OCI-LY7 (cell line): ENCODE data around the gene JDP2. TPM values are rescaled to one million over a fixed set of nuclear protein-coding genes. Genes with fewer than 3 reads are reported as not detected.

Experiments used
- BruUV-seq: library from RNA; stranded (reverse); fragments of 400-500 nt; replicated peaks from 2 replicates; lab custom pipeline; 2021; lab: Mats Ljungman, UMichigan
- CTCF ChIA-PET: fragments of 300-600 bp; sonication (Branson Sonifier 250); formaldehyde crosslinking; loops from one replicate; lab custom pipeline; 2022; ENCODE audit warnings: antibody characterized with exemption; ENCODE audit not compliant: unreplicated experiment; lab: Charles Lee
- POLR2A ChIA-PET: fragments of 300-600 bp; sonication (Branson Sonifier 250); formaldehyde crosslinking; loops from one replicate; lab custom pipeline; 2022; ENCODE audit warnings: antibody characterized with exemption; lab: Charles Lee
- DNase-seq: peaks from one replicate; pipeline ENCODE4 v3.0.0-alpha.2; 2015; ENCODE audit warnings: low spot score
- H2AFZ ChIP-seq: fragments of 200-600 bp; sonication (generic), shearing (Covaris generic); 2 replicates; pipeline ENCODE4 v1.6.1; 2014; ENCODE audit warnings: mild to moderate bottlenecking, antibody characterized with exemption, low read length, moderate library complexity
- H3K27ac ChIP-seq: fragments of 200-600 bp; sonication (generic); 2 replicates; pipeline ENCODE4 v1.5.1; 2014; ENCODE audit warnings: mixed run types, low read depth, mild to moderate bottlenecking, moderate library complexity, low read length, inconsistent platforms; ENCODE audit not compliant: poor library complexity, severe bottlenecking
- H3K36me3 ChIP-seq: fragments of 200-600 bp; sonication (generic); 2 replicates; pipeline ENCODE4 v1.6.1; 2014; ENCODE audit warnings: mild to moderate bottlenecking, antibody characterized with exemption, low read length, moderate library complexity, mixed read lengths; ENCODE audit not compliant: insufficient read depth
- H3K4me1 ChIP-seq: fragments of 200-600 bp; sonication (generic); 2 replicates; pipeline ENCODE4 v1.5.1; 2014; ENCODE audit warnings: mild to moderate bottlenecking, low read length; ENCODE audit not compliant: insufficient read depth, poor library complexity, severe bottlenecking
- H3K4me2 ChIP-seq: fragments of 200-600 bp; sonication (generic); 2 replicates; pipeline ENCODE4 v1.6.1; 2014; ENCODE audit warnings: mild to moderate bottlenecking, low read length
- H3K4me3 ChIP-seq: fragments of 200-600 bp; sonication (generic); 2 replicates; pipeline ENCODE4 v1.5.1; 2014; ENCODE audit warnings: mild to moderate bottlenecking, low read depth, low read length; ENCODE audit not compliant: poor library complexity, severe bottlenecking
- H3K79me2 ChIP-seq: fragments of 200-600 bp; sonication (generic); 2 replicates; pipeline ENCODE4 v1.6.1; 2016; ENCODE audit warnings: low read depth, mild to moderate bottlenecking, low read length, moderate library complexity, mixed read lengths; ENCODE audit not compliant: insufficient read depth
- H3K9me2 ChIP-seq: fragments of 200-600 bp; sonication (generic); 2 replicates; pipeline ENCODE4 v1.6.1; 2016; ENCODE audit warnings: mild to moderate bottlenecking, low read length, mixed read lengths; ENCODE audit not compliant: insufficient read depth
- H3K9me3 ChIP-seq: fragments of 200-600 bp; sonication (generic); 2 replicates; pipeline ENCODE4 v1.6.1; 2014; ENCODE audit warnings: mild to moderate bottlenecking, mixed run types, low read length, mixed read lengths
- H4K20me1 ChIP-seq: fragments of 200-600 bp; sonication (generic); 2 replicates; pipeline ENCODE4 v1.6.1; 2014; ENCODE audit warnings: mild to moderate bottlenecking, antibody characterized with exemption, low read length, moderate library complexity, mixed read lengths; ENCODE audit not compliant: insufficient read depth
- EZH2phosphoT487 ChIP-seq: fragments of 200-600 bp; sonication (generic); IDR thresholded peaks from 2 replicates; pipeline ENCODE4 v1.6.1; 2018; ENCODE audit warnings: low read depth, borderline replicate concordance, mild to moderate bottlenecking, mixed run types, antibody characterized with exemption, low read length, moderate library complexity, mixed read lengths
- intact Hi-C: fragments of 100-400 bp; cut with micrococcal nuclease; formaldehyde crosslinking; loops from one replicate; pipeline ENCODE4 v1.10.0; 2022; ENCODE audit not compliant: unreplicated experiment
- total RNA-seq, 2 experiments: library from RNA; depleted of rRNA in 1 of 2; stranded (reverse); fragments of >200 nt in 1 of 2; shearing (Covaris generic) in 1 of 2; gene quantifications; 2 replicates each; pipeline ENCODE4 v1.2.3, GENCODE V29; 2014 to 2022
- TF ChIP-seq, protein P1 (sequence below): fragments of 200-600 bp; sonication (generic); conservative IDR thresholded peaks from 2 replicates; pipeline ENCODE4 v1.5.1; 2014; ENCODE audit warnings: mild to moderate bottlenecking, antibody characterized with exemption, low read length, moderate library complexity, mixed read lengths

Gene JDP2
- total RNA-seq, 2 experiments from 2014 or later = 45.7 to 62.7 TPM

DNA sequence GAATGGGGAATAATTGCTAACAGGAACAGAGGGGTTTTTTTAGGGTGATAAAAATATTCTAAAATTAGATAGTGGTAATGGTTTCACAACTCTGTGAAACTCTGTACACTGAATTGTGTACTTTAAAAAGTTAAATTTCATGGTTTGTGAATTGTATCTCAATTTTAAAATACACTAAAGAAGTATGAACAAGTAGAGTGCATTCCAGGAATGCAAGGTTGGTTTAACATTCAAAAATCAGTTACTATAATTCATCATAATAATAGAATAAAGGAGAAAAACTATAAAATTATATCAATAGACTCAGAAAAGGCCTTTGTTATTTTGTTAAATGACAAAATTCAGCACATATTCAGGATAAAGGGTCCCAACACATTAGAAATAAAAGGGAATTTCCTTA is 83.4 kb downstream of the JDP2 start:
- H4K20me1 ChIP-seq = no peaks in the 10 kb centered on the region
- no peak overlapping the region for H3K4me3 ChIP-seq
- H3K27ac ChIP-seq = no peak overlapping the region
- CTCF ChIA-PET = no interaction called here
- no peaks in the 10 kb centered on the region for H3K79me2 ChIP-seq
- intact Hi-C loops = no loop called here
- no peaks in the 10 kb centered on the region for H3K36me3 ChIP-seq
- no peak overlapping the region for H2AFZ ChIP-seq
- no peak overlapping the region for H3K4me2 ChIP-seq
- H3K9me2 ChIP-seq = no peaks in the 10 kb centered on the region
- POLR2A ChIA-PET = no interaction called here
- peaks cover 33% of the 10 kb centered on the region; the same call in 1 of the 2 replicates for H3K9me3 ChIP-seq
- TF ChIP-seq, protein P1, sequence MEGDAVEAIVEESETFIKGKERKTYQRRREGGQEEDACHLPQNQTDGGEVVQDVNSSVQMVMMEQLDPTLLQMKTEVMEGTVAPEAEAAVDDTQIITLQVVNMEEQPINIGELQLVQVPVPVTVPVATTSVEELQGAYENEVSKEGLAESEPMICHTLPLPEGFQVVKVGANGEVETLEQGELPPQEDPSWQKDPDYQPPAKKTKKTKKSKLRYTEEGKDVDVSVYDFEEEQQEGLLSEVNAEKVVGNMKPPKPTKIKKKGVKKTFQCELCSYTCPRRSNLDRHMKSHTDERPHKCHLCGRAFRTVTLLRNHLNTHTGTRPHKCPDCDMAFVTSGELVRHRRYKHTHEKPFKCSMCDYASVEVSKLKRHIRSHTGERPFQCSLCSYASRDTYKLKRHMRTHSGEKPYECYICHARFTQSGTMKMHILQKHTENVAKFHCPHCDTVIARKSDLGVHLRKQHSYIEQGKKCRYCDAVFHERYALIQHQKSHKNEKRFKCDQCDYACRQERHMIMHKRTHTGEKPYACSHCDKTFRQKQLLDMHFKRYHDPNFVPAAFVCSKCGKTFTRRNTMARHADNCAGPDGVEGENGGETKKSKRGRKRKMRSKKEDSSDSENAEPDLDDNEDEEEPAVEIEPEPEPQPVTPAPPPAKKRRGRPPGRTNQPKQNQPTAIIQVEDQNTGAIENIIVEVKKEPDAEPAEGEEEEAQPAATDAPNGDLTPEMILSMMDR = no peak
- no peak for TF ChIP-seq EZH2phosphoT487
- BruUV-seq = no TSS peak
- no peak for DNase-seq
- H3K4me1 ChIP-seq = peaks cover 16% of the 10 kb centered on the region

DNA sequence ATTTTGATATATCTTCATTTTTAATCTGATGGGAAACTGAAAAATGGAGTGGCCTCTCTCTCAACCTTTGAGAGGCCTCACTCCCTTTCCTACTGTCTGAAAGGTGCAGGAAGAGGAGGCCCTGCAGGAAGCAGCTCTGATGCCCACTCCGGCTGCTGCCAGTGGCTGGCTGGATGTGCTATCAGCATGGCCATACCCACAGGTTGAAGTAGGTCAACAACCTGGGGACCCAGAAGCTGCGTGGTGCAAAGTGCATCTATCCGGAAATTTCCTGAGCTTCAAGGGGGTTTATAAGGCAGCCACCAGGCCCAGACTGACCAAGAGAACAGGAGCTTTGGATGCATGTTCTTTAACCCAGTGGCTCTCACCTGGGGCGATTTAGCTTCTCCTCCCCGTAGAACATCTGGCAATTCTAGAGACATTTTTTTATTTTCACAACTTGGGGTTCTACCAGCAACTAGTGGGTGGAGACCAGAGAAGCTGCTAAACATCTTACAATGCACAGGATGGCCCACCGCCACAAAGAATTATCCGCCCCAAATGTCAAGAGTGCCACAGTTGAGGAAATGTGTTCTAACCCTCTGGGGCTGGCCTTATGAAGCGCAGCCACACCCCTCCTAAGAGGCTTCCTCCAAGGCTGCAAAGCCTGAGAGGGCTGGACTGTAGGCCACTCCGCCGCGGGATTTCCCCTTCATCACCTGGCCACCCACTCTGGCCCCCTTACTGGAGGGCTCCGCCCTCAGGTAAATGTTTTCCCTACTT is 86.3 kb downstream of the JDP2 start:
- POLR2A ChIA-PET = no interaction called here
- intact Hi-C loops = no loop called here
- H3K9me2 ChIP-seq = no peaks in the 10 kb centered on the region
- H2AFZ ChIP-seq = no peak overlapping the region; the same call in 1 of the 2 replicates
- H3K9me3 ChIP-seq = peaks cover 19% of the 10 kb centered on the region; the same call in 1 of the 2 replicates
- H4K20me1 ChIP-seq = no peaks in the 10 kb centered on the region
- H3K4me2 ChIP-seq = no peak overlapping the region
- H3K36me3 ChIP-seq = no peaks in the 10 kb centered on the region
- no peak overlapping the region for H3K27ac ChIP-seq
- no TSS peak for BruUV-seq
- H3K4me3 ChIP-seq = no peak overlapping the region
- peaks cover 16% of the 10 kb centered on the region for H3K4me1 ChIP-seq
- no peaks in the 10 kb centered on the region for H3K79me2 ChIP-seq
- no peak for DNase-seq
- CTCF ChIA-PET = interaction anchor here (0.6 kb wide), 1 partner anchor 215 kb away, joined by 3 read pairs; no protein-coding TSS in a partner anchor
- no peak for TF ChIP-seq EZH2phosphoT487
- TF ChIP-seq, protein P1 = no peak
